Sigmoid colon (tissue), 7 donors: ENCODE data around the gene ACSM3. TPM values are rescaled to one million over a fixed set of nuclear protein-coding genes. Genes with fewer than 3 reads are reported as not detected.

Experiments
- DNase-seq: peaks from one replicate; pipeline ENCODE4 v3.0.0-alpha.2; 2019
- H3K27ac ChIP-seq, 4 donors: fragments of 200-600 bp; sonication (generic); one replicate each; pipeline ENCODE4 v1.5.1; 2016 to 2019; ENCODE audit warnings: mild to moderate bottlenecking in 1 of 4
- H3K27me3 ChIP-seq, 3 donors: fragments of 200-600 bp; sonication (generic); one replicate each; pipeline ENCODE4 v1.5.1; 2019; ENCODE audit warnings: mild to moderate bottlenecking in 1 of 3
- H3K36me3 ChIP-seq, 4 donors: fragments of 200-600 bp; sonication (generic); one replicate each; pipeline ENCODE4 v1.5.1; 2016 to 2019
- H3K4me1 ChIP-seq, 4 donors: fragments of 200-600 bp; sonication (generic); one replicate each; pipeline ENCODE4 v1.5.1; 2017 to 2019
- H3K4me3 ChIP-seq, 4 donors: fragments of 200-600 bp; sonication (generic); one replicate each; pipeline ENCODE4 v1.5.1; 2017 to 2019; ENCODE audit warnings: mild to moderate bottlenecking in 2 of 4, moderate library complexity in 1 of 4
- H3K9me3 ChIP-seq, 4 donors: fragments of 200-600 bp in 3 of 4; sonication (generic) in 3 of 4; one replicate each; pipeline versions ENCODE4 v1.5.1 to v1.6.1; 2013 to 2019
- EP300 ChIP-seq, 4 donors: sonication (generic); formaldehyde crosslinking; IDR thresholded peaks; one replicate each; pipeline ENCODE4 v1.6.1; 2017; ENCODE audit warnings: antibody characterized with exemption in 4 of 4
- POLR2A ChIP-seq, 2 donors: fragments of 450-650 bp; IDR thresholded peaks; one replicate each; pipeline ENCODE4 v1.6.1; 2016; ENCODE audit warnings: antibody characterized with exemption in 2 of 2, mild to moderate bottlenecking in 2 of 2, moderate library complexity in 2 of 2
- POLR2AphosphoS5 ChIP-seq, 4 donors: sonication (generic); formaldehyde crosslinking; IDR thresholded peaks; one replicate each; pipeline ENCODE4 v1.6.1; 2017; ENCODE audit warnings: antibody characterized with exemption in 4 of 4
- WGBS, 2 donors: extraction: QIAGEN DNeasy Blood & Tissue Kit; methylation state at CpG; one replicate each; pipeline ENCODE4 v1.1.7; 2013; 5-methylcytosine and 5-hydroxymethylcytosine counted together
- intact Hi-C: fragments of 100-400 bp; cut with DNase I; formaldehyde crosslinking; loops from one replicate; pipeline ENCODE4 v1.15.1; 2023
- polyA plus RNA-seq, 3 donors: library from polyadenylated mRNA; stranded (reverse); fragments of 200-250 nt; gene quantifications; one replicate each; pipeline ENCODE4 v1.2.3, GENCODE V29; 2013
- total RNA-seq, 4 donors: library from RNA; depleted of rRNA; stranded (reverse); fragments of >200 nt; gene quantifications; one replicate each; pipeline ENCODE4 v1.1.0, GENCODE V29; 2016
- TF ChIP-seq, protein P1 (sequence below), 4 experiments: fragments of 450-650 bp in 3 of 4; fragments of 200-600 bp in 1 of 4; IDR thresholded peaks; one replicate each; pipeline ENCODE4 v1.5.1; 2016 to 2019; ENCODE audit warnings: antibody characterized with exemption in 4 of 4, mild to moderate bottlenecking in 3 of 4, moderate library complexity in 2 of 4
- donor health status: healthy with polysubstance abuse.
- donor health status: Bipolar disorder and iron deficiency.
- donor health status: healthy.

The ACSM3 gene
- total and polyA plus RNA-seq, 7 donors = 12.5 to 25.7 (median 16.2) TPM

DNA sequence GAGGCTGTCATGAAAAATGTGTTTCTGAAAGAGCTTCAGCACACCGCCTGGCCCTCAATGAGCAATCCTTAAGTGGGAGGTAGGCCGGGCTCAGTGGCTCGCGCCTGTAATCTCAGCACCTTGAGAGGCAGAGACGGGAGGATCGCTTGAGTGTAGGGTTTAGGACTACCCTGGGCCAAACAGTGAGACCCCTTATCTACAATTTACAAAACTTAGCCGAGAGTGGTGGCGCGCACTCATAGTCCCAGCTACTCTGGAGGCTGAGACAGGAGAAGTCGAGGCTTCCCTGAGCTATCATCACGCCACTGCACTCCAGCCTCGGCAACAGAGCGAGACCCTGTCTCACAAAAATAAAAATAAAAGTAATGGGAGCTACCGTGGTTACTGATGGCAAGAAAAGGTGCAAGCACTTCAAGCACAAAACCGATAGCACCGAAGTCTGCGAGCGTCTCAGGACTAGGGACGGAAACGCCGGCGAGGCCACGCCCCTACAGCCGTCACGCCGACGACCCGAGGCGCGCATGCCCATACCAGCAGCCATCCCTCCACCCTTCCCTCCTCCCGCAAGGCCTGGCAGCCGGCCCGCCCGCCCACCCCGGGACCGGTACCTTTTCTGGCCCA, 22.8 kb upstream of the ACSM3 start:
- peak overlapping the region; percentile 92 to 100 (median 98) for H3K27ac ChIP-seq
- H3K27me3 ChIP-seq = no peaks in the 10 kb centered on the region
- peak; percentile 96 for DNase-seq
- H3K4me3 ChIP-seq = peak overlapping the region; percentile 66 to 99 (median 90)
- H3K4me1 ChIP-seq = peaks cover 0 to 37% (median 25%) of the 10 kb centered on the region in 4 donors
- TF ChIP-seq POLR2A (IDR thresholded peaks at IDR 0.05) (peak; percentile 22 to 67), POLR2AphosphoS5 (IDR thresholded peaks at IDR 0.05) (peak in 3 of 4 donors; percentile 50 to 90 (median 84)), EP300 (IDR thresholded peaks at IDR 0.05) (no peak)
- TF ChIP-seq, protein P1, sequence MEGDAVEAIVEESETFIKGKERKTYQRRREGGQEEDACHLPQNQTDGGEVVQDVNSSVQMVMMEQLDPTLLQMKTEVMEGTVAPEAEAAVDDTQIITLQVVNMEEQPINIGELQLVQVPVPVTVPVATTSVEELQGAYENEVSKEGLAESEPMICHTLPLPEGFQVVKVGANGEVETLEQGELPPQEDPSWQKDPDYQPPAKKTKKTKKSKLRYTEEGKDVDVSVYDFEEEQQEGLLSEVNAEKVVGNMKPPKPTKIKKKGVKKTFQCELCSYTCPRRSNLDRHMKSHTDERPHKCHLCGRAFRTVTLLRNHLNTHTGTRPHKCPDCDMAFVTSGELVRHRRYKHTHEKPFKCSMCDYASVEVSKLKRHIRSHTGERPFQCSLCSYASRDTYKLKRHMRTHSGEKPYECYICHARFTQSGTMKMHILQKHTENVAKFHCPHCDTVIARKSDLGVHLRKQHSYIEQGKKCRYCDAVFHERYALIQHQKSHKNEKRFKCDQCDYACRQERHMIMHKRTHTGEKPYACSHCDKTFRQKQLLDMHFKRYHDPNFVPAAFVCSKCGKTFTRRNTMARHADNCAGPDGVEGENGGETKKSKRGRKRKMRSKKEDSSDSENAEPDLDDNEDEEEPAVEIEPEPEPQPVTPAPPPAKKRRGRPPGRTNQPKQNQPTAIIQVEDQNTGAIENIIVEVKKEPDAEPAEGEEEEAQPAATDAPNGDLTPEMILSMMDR (IDR thresholded peaks at IDR 0.05) = no peak
- peaks cover 6 to 30% (median 17%) of the 10 kb centered on the region in 4 donors for H3K36me3 ChIP-seq
- intact Hi-C loops = loop anchor here (2.0 to 5.0 kb wide), 2 partner anchors 66 to 160 kb away; partner anchors contain the start of genes DCUN1D3, ERI2, LYRM1 and REXO5
- H3K9me3 ChIP-seq = no peaks in the 10 kb centered on the region
- WGBS, 2 donors = 0 to 1% methylated on average over 36 of the region's 36 CpGs

DNA sequence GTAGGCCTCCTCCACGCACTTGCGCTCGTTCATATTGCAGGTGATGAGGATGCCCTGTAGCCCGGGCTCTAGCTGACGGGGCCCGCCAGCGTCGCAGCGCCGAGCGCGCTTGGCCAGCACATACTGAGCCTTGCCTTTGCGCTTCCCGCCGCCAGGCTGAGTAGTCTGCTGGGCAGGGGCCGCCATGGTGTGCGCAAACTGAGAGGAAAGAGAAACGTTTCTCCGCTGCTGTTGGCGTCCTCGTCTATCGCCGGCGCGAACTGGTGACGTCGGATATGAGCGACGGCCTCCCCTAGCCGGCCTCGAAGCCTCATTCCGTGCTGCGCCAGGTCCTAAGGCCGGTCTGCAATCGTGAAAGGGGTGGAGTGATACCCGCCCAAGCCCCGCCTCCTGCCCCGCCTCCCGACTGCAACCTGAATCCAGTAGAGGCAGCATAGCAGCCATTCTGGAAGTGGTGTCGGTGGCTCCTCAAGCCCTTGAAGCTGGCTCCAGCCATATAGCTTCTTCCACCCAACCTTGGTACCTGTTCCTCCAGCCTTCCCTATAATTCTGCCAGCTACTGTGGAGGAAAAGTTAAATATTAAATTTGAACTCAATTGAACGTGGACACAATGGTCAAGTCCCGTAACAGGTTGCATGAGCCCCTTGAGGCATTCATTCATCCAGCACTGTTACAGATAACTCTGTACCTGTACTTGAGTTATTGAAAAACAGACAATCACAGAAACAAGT, 22.1 kb upstream of the ACSM3 start, which contains the start of gene THUMPD1:
THUMPD1 (minus strand) TSS at position 265 of the 732 bp plus-strand sequence; CDS start at position 186, 79 bp downstream.
- Histone ChIP-seq H3K4me1 (peaks cover 0 to 34% (median 25%) of the 10 kb centered on the region in 4 donors), H3K27ac (peak within 1 kb of the TSS; percentile 92 to 100 (median 98)), H3K4me3 (peak within 1 kb of the TSS; percentile 66 to 99 (median 90)), H3K36me3 (peaks cover 3 to 23% (median 12%) of the 10 kb centered on the region in 4 donors), H3K9me3 (no peaks in the 10 kb centered on the region), H3K27me3 (no peaks in the 10 kb centered on the region)
- peak; percentile 98 for DNase-seq
- intact Hi-C loops = loop anchor here (2.0 to 5.0 kb wide), 2 partner anchors 66 to 159 kb away; partner anchors contain the start of genes DCUN1D3, ERI2, LYRM1 and REXO5
- TF ChIP-seq EP300 (IDR thresholded peaks at IDR 0.05) = no peak
- peak; percentile 96 to 99 (median 98) for TF ChIP-seq POLR2AphosphoS5 (IDR thresholded peaks at IDR 0.05)
- TF ChIP-seq, protein P1 (IDR thresholded peaks at IDR 0.05) = no peak
- peak; percentile 93 to 94 for TF ChIP-seq POLR2A (IDR thresholded peaks at IDR 0.05)
- 1 to 4% methylated on average over 42 of the region's 42 CpGs for WGBS, 2 donors

DNA sequence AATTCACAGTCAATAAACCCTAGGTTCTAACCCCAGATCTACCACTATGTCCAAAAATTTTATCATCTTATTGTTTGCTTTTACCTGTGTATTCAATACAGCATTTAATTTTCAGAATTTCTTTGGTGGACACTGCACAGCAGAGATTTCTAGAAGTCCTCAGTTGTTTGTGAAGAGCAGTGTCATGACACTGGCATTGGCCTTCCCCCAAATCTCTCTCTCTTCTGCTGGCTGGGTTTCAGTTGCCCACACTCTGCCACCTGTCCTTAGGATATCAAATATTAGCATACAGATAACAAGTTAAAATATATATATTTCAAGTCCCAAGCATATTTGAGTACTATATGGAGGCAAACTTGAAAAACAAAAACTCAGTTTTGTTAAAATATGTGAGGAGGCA, 20.2 kb upstream of the ACSM3 start:
- intact Hi-C loops = loop anchor here (5.0 kb wide), 1 partner anchor 64 kb away; the partner anchor contains the start of genes ERI2 and REXO5
- H3K4me1 ChIP-seq = peaks cover 0 to 25% (median 21%) of the 10 kb centered on the region in 4 donors

DNA sequence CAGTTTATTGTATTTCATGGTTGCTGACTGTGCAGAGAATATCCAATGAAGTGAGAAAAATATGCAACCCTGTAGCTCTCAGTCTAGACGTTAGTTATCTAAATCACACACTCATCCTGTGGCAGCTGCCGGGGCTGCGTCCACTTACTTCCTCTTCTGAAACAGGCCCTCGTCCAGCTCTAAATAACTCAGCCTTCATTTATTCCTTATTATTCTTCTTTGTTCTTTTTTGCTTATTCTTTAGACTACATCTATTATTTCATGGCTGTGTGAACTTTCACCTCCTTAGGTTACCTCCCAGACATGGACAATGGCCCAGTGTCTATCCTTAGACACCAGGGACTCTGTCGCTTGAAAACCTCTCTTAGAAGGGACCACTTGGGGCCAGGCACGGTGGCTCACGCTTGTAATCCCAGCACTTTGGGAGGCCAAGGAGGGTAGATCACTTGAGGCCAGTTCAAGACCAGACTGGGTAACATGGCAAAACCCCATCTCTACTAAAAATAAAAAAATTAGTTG, 18.8 kb upstream of the ACSM3 start:
- no peak overlapping the region for H3K27ac ChIP-seq
- DNase-seq = no peak
- peaks cover 0 to 4% (median 0%) of the 10 kb centered on the region in 4 donors for H3K9me3 ChIP-seq
- TF ChIP-seq, protein P1 (IDR thresholded peaks at IDR 0.05) = no peak
- TF ChIP-seq POLR2A (IDR thresholded peaks at IDR 0.05) = no peak
- no peak for TF ChIP-seq EP300 (IDR thresholded peaks at IDR 0.05)
- no peak for TF ChIP-seq POLR2AphosphoS5 (IDR thresholded peaks at IDR 0.05)
- no peaks in the 10 kb centered on the region for H3K36me3 ChIP-seq
- no peaks in the 10 kb centered on the region for H3K27me3 ChIP-seq
- no peak overlapping the region for H3K4me3 ChIP-seq
- WGBS, 2 donors = 62 to 69% methylated on average over 7 of the region's 7 CpGs
- intact Hi-C loops = loop anchor here (5.0 kb wide), 1 partner anchor 62 kb away; the partner anchor contains the start of genes ERI2 and REXO5
- peaks cover 0 to 11% (median 7%) of the 10 kb centered on the region in 4 donors for H3K4me1 ChIP-seq

More for the DNA sequence above, 20.2 kb upstream of the ACSM3 start:
- no peak for DNase-seq
- peaks cover 0 to 4% (median 0%) of the 10 kb centered on the region in 4 donors for H3K9me3 ChIP-seq
- H3K4me3 ChIP-seq = no peak overlapping the region
- TF ChIP-seq, protein P1 (IDR thresholded peaks at IDR 0.05) = no peak
- TF ChIP-seq EP300 (IDR thresholded peaks at IDR 0.05) (no peak), POLR2AphosphoS5 (IDR thresholded peaks at IDR 0.05) (no peak), POLR2A (IDR thresholded peaks at IDR 0.05) (no peak)
- H3K27me3 ChIP-seq = no peaks in the 10 kb centered on the region
- H3K36me3 ChIP-seq = peaks cover 0 to 5% (median 2%) of the 10 kb centered on the region in 4 donors
- no peak overlapping the region for H3K27ac ChIP-seq
